GM19452 (cell line): Measurements from ENCODE around the gene WDR70.
A peak's percentile ranks its signal among the peaks of the same experiment; 100 is the strongest.
"Not testable (repeated sequence)": the region's sequence is repeated elsewhere in the genome, so short reads cannot be mapped to it uniquely, and the experiment has no call there.

Experiments used
- ATAC-seq: cut with Tn5 transposase; IDR thresholded peaks from one replicate; pipeline ENCODE4 v1.9.1; 2021; ENCODE audit not compliant: unreplicated experiment

Gene WDR70

DNA sequence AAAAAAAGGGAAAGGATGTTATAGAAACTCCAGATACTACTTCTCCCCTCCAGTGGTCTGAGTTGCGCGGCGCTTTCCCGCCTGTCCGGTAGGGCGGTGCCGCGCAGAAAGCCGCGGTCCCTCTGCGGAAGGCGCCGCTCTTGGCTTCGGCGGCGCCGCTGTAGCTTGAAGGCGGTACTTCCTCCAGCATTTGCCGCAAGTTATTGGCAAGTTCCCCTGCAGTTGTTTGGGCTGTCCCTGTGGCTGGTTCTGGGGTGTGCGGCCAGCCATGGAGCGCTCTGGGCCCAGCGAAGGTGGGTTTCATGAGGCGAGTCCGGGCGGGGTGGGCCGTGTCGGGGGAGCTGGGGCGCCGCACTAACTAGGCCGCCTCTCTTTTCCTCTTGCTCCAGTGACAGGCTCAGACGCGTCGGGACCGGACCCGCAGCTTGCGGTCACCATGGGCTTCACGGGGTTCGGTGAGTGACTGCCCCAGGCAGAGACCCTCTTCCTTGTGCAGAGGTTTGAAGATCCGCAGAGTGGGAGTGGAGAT is at the start of gene WDR70:
TSS of gene WDR70 (plus strand) at position 219 of the 529 bp plus-strand sequence. CDS start at position 269, 50 bp downstream.
- peak; percentile 98 for ATAC-seq

DNA sequence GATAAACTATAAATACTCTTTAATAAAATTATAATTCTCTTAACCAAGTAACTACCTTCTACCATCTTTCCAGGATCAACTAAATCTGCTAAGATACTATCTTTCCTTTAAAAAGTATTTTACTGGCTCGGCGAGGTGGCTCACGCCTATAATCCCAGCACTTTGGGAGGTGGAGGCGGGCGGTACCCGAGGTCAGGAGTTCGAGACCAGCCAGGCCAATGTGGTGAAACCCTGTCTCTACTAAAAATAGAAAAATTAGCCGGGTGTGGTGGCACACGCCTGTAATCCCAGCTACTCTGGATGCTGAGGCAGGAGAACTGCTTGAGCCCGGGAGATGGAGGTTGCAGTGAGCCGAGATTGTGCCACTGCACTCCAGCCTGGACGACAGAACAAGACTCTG is 44.4 kb upstream of the WDR70 start:
- ATAC-seq = not testable (repeated sequence)

DNA sequence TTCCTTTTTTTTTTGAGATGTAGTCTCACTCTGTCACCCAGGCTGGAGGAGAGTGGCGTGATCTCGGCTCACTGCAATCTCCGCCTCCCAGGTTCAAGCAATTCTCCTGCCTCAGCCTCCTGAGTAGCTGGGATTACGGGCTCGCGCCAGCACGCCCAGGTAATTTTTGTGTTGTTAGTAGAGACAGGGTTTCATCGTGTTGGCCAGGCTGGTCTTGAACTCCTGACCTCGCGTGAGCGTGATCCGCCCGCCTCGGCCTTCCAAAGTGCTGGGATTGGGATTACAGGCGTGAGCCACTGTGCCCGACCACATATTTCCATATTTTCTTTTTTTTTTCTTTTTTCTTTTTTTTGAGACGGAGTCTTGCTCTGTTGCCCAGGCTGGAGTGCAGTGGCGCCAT is 36.4 kb upstream of the WDR70 start:
- not testable (repeated sequence) for ATAC-seq

DNA sequence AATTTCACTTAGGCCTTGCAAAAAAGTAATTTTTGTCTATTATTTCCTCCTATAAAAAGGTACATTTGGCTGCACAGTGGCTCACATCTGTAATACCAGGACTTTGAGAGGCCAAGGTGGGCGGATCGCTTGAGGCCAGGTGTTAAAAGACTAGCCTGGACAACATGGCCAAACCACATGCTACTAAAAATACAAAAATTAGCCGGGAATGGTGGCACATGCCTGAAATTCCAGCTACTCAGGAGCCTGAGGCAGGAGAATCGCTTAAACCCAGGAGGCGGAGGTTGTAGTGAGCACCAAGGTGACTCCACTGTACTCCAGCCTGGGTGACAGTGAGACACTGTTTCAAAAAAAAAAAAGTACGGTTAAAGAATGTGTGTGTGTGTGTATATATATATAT is 24.0 kb upstream of the WDR70 start:
- no peak for ATAC-seq

- ATAC-seq = no peak
Observed at GRCh38 chr5:37370550-37370863, 8.6 kb upstream of the WDR70 start.

- ATAC-seq = peak; percentile 95
Observed at GRCh38 chr5:37370864-37371726, 8.0 kb upstream of the WDR70 start, which contains the start of gene NUP155. Gene NUP155, minus strand, starts transcription at chr5:37371106. Its CDS starts 129 bp downstream, at chr5:37370977.

DNA sequence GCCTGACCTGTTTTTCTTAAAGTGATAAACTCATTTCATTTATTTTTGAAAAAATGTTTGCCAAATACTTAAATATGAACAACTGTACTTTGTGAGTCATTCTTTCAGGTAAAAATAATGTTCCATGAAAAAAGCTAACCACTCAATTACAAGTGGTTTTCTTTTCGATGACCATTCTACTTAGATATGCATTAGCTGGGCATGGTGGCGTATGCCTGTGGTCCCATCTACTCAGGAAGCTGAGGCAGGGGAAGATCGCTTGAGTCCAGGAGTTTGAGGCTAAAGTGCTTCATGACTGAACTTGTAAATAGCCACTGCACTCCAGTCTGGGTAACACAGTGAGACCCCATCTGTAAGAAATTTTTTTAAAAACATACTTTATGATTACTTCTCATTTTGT is 4.0 kb upstream of the WDR70 start:
- no peak for ATAC-seq

DNA sequence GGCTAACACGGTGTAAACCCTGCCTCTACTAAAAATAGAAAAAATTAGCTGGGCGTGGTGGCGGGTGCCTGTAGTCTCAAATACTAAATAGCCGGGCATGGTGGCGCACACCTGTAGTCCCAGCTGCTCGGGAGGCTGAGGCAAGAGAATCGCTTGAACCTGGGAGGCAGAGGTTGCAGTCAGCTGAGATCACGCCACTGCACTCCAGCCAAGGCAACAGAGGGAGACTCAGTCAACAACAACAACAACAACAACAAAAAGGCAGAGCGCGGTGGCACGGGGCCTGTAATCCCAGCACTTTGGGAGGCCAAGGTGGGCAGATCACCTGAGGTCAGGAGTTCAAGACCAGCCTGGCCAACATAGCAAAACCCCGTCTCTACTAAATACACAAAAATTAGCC is 1.1 kb upstream of the WDR70 start:
- not testable (repeated sequence) for ATAC-seq

GRCh38 chr5:37391591-37391990 is 12.5 kb downstream of the WDR70 start:
- no peak for ATAC-seq

DNA sequence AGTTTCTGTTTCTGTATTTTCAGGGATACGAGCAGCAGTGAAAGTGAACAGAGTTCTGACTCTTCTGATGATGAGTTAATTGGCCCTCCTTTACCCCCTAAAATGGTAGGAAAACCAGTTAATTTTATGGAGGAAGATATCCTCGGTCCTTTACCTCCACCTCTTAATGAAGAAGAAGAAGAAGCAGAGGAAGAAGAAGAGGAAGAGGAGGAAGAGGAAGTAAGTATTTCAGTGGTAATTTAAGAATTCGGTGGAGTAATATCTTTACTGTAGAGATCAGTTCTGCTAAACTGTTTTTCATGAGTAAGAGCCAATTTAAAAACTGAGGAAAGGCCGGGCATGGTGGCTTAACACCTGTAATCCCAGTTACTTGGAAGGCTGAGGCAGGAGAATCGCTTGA is 17.2 kb downstream of the WDR70 start:
- ATAC-seq = no peak

DNA sequence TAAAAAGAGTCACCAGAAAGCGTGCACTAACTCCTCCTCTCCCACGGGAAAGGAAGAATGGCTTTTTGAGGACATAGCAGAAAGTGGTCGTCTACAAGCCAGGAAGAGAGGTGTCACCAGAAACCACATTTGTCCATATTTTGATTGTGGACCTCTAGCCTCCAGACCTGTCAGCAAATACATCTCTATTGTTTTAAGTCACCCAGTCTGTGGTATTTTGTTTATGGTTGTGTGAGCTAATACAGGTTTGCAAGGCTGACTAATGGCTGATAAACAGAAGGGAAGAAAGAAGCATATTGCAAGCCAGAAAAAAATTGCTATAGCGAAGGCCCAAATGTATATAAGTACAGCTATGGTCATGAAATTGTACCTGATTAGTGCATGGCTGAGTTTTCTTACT is 21.4 kb downstream of the WDR70 start:
- ATAC-seq = no peak

DNA sequence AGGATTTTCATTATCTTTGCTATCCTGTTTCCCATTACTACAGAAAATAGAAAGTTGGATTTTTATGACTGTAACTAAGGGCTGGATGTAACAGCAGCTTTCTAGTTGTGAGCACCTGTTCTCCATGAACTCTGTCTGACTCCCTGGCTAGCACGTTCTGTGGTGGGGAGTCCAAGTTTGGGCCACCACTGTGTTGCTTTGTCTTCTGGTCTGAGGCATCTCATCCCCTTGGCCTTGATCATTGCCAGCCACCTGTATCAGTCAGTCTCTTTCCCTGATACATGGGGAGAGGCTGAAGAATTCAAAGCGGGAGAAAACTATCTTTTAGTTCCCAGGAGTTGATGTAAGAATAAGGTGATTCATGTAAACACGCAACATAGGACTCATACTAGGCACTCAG is 33.4 kb downstream of the WDR70 start:
- ATAC-seq = no peak

DNA sequence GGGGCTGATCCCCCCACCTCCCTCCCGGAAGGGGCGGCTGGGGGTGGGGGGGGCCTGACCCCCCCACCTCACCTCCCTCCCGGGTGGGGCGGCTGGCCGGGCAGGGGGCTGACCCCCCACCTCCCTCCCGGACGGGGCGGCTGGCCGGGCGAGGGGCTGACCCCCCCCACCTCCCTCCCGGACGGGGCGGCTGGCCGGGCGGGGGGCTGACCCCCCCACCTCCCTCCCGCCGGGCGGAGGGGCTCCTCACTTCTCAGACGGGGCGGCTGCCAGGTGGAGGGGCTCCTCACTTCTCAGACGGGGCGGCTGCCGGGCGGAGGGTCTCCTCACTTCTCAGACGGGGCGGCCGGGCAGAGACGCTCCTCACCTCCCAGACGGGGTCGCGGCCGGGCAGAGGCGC is 36.3 kb downstream of the WDR70 start:
- not testable (repeated sequence) for ATAC-seq

DNA sequence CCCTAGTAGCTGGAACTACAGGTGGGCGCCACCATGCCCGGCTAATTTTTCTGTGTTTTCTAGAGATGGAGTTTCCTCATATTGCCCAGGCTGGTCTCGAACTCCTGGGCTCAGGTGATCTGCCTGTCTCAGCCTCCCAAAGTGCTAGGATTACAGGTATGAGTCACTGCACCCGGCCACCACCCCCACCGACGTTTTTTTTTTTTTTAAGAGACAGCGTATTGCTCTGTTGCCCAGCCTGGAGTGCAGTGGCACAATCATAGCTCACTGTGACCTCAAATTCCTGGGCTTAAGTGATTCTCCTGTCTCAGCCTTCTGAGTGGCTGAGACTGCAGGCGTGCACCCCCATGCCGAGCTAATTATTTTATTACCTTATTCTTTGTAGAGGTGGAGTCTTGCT is 38.2 kb downstream of the WDR70 start:
- no peak for ATAC-seq

DNA sequence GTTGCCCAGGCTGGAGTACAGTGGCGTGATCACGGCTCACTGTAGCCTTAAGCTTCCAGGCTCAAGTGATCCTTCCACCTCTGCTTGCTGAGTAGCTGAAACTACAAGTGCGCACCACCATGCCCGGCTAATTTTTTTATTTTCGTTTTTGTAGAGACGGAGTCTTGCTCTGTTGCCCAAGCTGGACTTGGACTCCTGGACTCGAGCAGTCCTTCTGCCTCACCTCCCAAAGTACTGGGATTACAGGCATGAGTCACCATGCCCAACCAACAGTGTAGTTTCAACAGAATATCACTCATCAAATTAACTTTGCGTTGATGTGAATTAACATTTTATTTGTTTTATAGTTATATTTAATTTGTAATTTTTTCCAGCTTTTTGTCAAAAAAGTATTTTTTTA is 45.3 kb downstream of the WDR70 start:
- ATAC-seq = no peak

- no peak for ATAC-seq
Observed at GRCh38 chr5:37428044-37428443, 48.9 kb downstream of the WDR70 start.

DNA sequence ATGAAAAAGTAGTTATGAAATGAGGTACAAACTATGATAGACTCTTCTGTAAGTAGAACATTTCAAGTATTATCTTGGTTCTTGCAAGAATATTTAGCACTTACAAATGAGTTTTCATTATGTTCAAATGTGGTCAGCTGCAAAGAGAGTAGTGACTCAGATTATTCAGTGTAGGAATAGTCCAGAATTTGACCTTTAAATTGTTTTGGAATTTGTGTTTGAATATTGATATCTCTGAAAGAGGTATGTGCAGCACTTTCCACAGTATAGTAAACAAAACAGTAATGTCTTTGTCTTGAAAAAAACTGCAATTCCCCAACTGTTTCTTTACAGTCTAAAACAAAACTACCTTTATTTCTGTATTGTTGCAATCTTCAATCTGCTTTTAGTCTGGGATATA is 56.1 kb downstream of the WDR70 start:
- no peak for ATAC-seq

GRCh38 chr5:37436146-37436934 is 57.2 kb downstream of the WDR70 start:
- peak; percentile 83 for ATAC-seq

DNA sequence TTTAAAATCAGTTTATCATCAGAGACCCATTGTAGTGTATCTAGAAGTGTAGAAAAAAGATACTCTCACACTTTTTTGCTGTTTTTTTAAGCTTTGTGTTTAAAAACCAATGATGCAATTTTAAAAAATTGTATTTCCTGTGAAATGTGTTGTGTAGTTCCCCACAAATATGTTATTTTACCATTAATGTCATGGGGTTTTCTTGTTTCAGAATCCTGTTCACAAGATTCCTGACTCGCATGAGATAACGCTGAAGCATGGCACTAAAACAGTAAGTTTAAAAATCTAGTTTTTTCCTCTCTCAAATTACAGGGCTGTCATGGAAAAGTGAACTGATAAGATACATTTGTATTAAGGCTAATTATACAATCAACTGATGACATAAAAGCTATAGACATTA is 58.6 kb downstream of the WDR70 start:
- ATAC-seq = no peak

DNA sequence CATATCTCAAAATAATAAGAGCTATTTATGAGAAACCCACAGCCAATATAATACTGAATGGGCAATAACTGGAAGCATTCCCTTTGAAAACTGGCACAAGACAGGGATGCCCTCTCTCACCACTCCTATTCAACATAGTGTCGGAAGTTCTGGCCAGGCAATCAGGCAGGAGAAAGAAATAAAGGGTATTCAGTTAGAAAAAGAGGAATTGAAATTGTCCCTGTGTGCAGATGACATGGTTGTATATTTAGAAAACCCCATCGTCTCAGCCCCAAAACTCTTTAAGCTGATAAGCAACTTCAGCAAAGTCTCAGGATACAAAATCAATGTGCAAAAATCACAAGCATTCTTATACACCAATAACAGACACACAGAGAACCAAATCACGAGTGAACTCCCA is 66.7 kb downstream of the WDR70 start:
- ATAC-seq = not testable (repeated sequence)

- no peak for ATAC-seq
Observed at GRCh38 chr5:37448941-37449340, 69.8 kb downstream of the WDR70 start.

- ATAC-seq = not testable (repeated sequence)
Observed at GRCh38 chr5:37451991-37452390, 72.9 kb downstream of the WDR70 start.
